ENCODE results near the gene PPP2R2C.

PPP2R2C gene

DNA sequence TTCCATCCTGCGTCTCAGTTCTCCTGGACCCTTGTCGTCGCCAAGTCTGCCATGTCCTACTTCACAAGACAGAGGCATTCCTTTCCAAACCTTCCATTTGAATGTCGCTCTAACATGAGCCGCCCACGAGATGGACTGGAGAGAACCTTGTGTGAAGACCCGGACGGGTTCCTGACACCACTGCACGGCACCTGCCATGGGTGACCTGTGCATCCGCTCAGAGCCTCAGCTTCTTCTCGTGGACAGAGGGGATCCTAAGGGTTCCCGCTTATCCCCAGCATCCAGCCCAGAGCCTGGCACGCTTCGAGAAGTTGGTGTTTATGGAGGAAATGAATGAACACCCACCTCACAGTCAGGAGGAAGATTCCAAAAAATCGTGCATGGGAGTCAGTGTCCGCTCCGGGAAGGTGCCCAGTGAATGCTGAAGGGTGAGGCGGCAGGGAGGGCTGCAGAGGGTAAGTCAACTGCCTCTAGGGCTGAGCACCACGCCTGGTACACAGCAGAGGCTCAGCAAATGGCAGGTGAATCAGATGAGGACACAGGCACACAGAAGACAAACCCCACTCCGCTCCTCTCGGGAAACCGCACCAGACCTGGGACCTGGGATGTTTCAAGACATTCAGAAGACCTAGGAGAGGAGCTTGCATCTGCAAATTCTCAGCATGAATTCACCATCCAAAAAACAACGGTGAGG is 150.2 kb downstream of the PPP2R2C start:
- Histone ChIP-seq H3K27me3 (ENCODE audit: control insufficient read depth in 1 of 2, insufficient read depth in 1 of 2, low read length in 2 of 2) (peaks cover 0 to 84% of the 10 kb centered on the region in 2 experiments), H3K9ac (ENCODE audit: low read length) (no peak overlapping the region), H3K36me3 (ENCODE audit: control insufficient read depth in 1 of 2, insufficient read depth in 2 of 2, low read depth in 1 of 2, low read length in 2 of 2) (peaks cover 0 to 4% of the 10 kb centered on the region in 2 experiments), H2AK5ac (ENCODE audit: low read length, severe bottlenecking) (no peak overlapping the region), H3K27ac (ENCODE audit: low read length, poor library complexity, severe bottlenecking) (no peak overlapping the region), H3K4me3 (ENCODE audit: insufficient read depth in 1 of 2, low read depth in 1 of 2, low read length in 2 of 2) (no peak overlapping the region), H3K18ac (ENCODE audit: low read depth in 1 of 2, low read length in 2 of 2) (no peak overlapping the region), H3K79me1 (replicated peaks; ENCODE audit: low read length, poor library complexity, severe bottlenecking) (no peaks in the 10 kb centered on the region), H3K4me1 (ENCODE audit: control insufficient read depth, insufficient read depth, low read depth, low read length) (peaks cover 39% of the 10 kb centered on the region), H2BK12ac (ENCODE audit: low read length in 2 of 2) (no peak overlapping the region), H3K4me2 (ENCODE audit: low read length, poor library complexity, severe bottlenecking) (no peak overlapping the region), H2BK120ac (ENCODE audit: low read depth, low read length) (no peak overlapping the region), H2BK5ac (ENCODE audit: low read depth, low read length, poor library complexity, severe bottlenecking) (no peak overlapping the region), H4K91ac (ENCODE audit: low read length) (no peak overlapping the region), H3K14ac (ENCODE audit: low read length in 2 of 2) (no peak overlapping the region), H2BK15ac (ENCODE audit: low read depth, poor library complexity, severe bottlenecking) (no peak overlapping the region), H4K8ac (ENCODE audit: low read length) (no peak overlapping the region), H3K23ac (ENCODE audit: low read length in 2 of 2) (no peak overlapping the region), H3K9me3 (ENCODE audit: control insufficient read depth, low read length) (peaks cover 5% of the 10 kb centered on the region), H2AFZ (ENCODE audit: low read depth, low read length) (no peak overlapping the region), H3K4ac (ENCODE audit: low read depth in 1 of 2, low read length in 2 of 2) (no peak overlapping the region)
- 89% methylated on average over 23 of the region's 23 CpGs for WGBS
- no peak for DNase-seq

DNA sequence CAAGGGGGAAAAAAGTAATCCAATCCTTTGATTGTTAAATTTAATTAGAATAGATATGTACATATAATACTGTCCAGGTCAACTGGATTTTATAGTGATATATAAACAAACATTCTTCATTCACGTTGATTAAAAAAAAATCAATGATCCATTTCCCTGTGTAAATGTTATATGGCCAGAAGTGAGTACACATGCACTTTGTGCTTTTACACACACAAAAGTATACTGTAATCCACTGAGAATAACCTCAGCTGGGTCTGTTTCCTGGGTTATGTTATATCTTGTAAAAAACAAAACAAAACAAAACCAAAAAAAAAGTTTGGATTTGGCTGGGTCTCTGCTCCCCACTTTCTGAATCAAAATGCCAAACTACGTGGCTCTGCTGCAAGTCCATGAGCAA is 151.1 kb downstream of the PPP2R2C start:
- H2BK12ac ChIP-seq (ENCODE audit: low read length in 2 of 2): no peak overlapping the region

DNA sequence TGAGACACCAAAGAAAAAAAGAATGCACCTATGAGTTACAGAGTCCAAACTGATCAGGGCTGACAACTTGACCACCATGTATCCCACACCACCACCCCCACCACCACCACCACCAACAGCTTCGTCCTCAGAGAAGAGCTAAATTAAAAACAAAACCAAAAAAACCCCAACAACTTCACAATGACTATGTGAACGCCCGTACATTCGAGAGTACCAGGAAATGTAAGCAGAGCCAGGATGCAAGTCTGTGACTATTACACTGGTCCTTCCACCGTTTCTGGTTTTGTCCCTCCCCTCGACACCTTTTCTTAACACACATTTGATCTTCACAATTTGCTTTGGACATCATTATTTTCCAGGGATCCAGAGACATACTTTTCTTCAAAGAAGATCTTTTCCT is 151.8 kb downstream of the PPP2R2C start:
- no peaks in the 10 kb centered on the region for H3K79me1 ChIP-seq (replicated peaks; ENCODE audit: low read length, poor library complexity, severe bottlenecking)
- no peak overlapping the region for H2BK15ac ChIP-seq (ENCODE audit: low read depth, poor library complexity, severe bottlenecking)
- no peak overlapping the region for H2AK5ac ChIP-seq (ENCODE audit: low read length, severe bottlenecking)
- peaks cover 5% of the 10 kb centered on the region for H3K9me3 ChIP-seq (ENCODE audit: control insufficient read depth, low read length)
- H3K4ac ChIP-seq (ENCODE audit: low read depth in 1 of 2, low read length in 2 of 2): no peak overlapping the region
- H3K4me1 ChIP-seq (ENCODE audit: control insufficient read depth, insufficient read depth, low read depth, low read length): peaks cover 36% of the 10 kb centered on the region
- no peak overlapping the region for H3K23ac ChIP-seq (ENCODE audit: low read length in 2 of 2)
- H2BK12ac ChIP-seq (ENCODE audit: low read length in 2 of 2): no peak overlapping the region
- no peak overlapping the region for H3K4me2 ChIP-seq (ENCODE audit: low read length, poor library complexity, severe bottlenecking)
- 80% methylated on average over 6 of the region's 6 CpGs for WGBS
- H2BK5ac ChIP-seq (ENCODE audit: low read depth, low read length, poor library complexity, severe bottlenecking): no peak overlapping the region
- H3K36me3 ChIP-seq (ENCODE audit: control insufficient read depth in 1 of 2, insufficient read depth in 2 of 2, low read depth in 1 of 2, low read length in 2 of 2): no peaks in the 10 kb centered on the region
- H2BK120ac ChIP-seq (ENCODE audit: low read depth, low read length): no peak overlapping the region
- no peak overlapping the region for H3K9ac ChIP-seq (ENCODE audit: low read length)
- no peak overlapping the region for H3K14ac ChIP-seq (ENCODE audit: low read length in 2 of 2)
- H4K91ac ChIP-seq (ENCODE audit: low read length): no peak overlapping the region
- H3K27ac ChIP-seq (ENCODE audit: low read length, poor library complexity, severe bottlenecking): no peak overlapping the region
- H3K4me3 ChIP-seq (ENCODE audit: insufficient read depth in 1 of 2, low read depth in 1 of 2, low read length in 2 of 2): no peak overlapping the region
- H4K8ac ChIP-seq (ENCODE audit: low read length): no peak overlapping the region
- no peak overlapping the region for H3K18ac ChIP-seq (ENCODE audit: low read depth in 1 of 2, low read length in 2 of 2)
- peaks cover 0 to 85% of the 10 kb centered on the region in 2 experiments for H3K27me3 ChIP-seq (ENCODE audit: control insufficient read depth in 1 of 2, insufficient read depth in 1 of 2, low read length in 2 of 2)
- H2AFZ ChIP-seq (ENCODE audit: low read depth, low read length): no peak overlapping the region
- no peak for DNase-seq

More for the DNA sequence above, 151.1 kb downstream of the PPP2R2C start:
- DNase-seq: no peak
- 70% methylated on average over 1 of the region's 2 CpGs for WGBS
- no peak overlapping the region for H3K9ac ChIP-seq (ENCODE audit: low read length)
- peaks cover 5% of the 10 kb centered on the region for H3K9me3 ChIP-seq (ENCODE audit: control insufficient read depth, low read length)
- no peak overlapping the region for H4K91ac ChIP-seq (ENCODE audit: low read length)
- no peak overlapping the region for H3K4me2 ChIP-seq (ENCODE audit: low read length, poor library complexity, severe bottlenecking)
- no peaks in the 10 kb centered on the region for H3K36me3 ChIP-seq (ENCODE audit: control insufficient read depth in 1 of 2, insufficient read depth in 2 of 2, low read depth in 1 of 2, low read length in 2 of 2)
- H3K14ac ChIP-seq (ENCODE audit: low read length in 2 of 2): no peak overlapping the region
- no peak overlapping the region for H2AFZ ChIP-seq (ENCODE audit: low read depth, low read length)
- no peak overlapping the region for H2BK120ac ChIP-seq (ENCODE audit: low read depth, low read length)
- no peak overlapping the region for H3K27ac ChIP-seq (ENCODE audit: low read length, poor library complexity, severe bottlenecking)
- no peak overlapping the region for H2BK5ac ChIP-seq (ENCODE audit: low read depth, low read length, poor library complexity, severe bottlenecking)
- no peak overlapping the region for H3K23ac ChIP-seq (ENCODE audit: low read length in 2 of 2)
- H3K79me1 ChIP-seq (replicated peaks; ENCODE audit: low read length, poor library complexity, severe bottlenecking): no peaks in the 10 kb centered on the region
- H3K4me1 ChIP-seq (ENCODE audit: control insufficient read depth, insufficient read depth, low read depth, low read length): peaks cover 36% of the 10 kb centered on the region
- peaks cover 0 to 87% of the 10 kb centered on the region in 2 experiments for H3K27me3 ChIP-seq (ENCODE audit: control insufficient read depth in 1 of 2, insufficient read depth in 1 of 2, low read length in 2 of 2)
- no peak overlapping the region for H2BK15ac ChIP-seq (ENCODE audit: low read depth, poor library complexity, severe bottlenecking)
- H3K18ac ChIP-seq (ENCODE audit: low read depth in 1 of 2, low read length in 2 of 2): no peak overlapping the region
- H3K4me3 ChIP-seq (ENCODE audit: insufficient read depth in 1 of 2, low read depth in 1 of 2, low read length in 2 of 2): no peak overlapping the region
- H2AK5ac ChIP-seq (ENCODE audit: low read length, severe bottlenecking): no peak overlapping the region
- no peak overlapping the region for H4K8ac ChIP-seq (ENCODE audit: low read length)
- no peak overlapping the region for H3K4ac ChIP-seq (ENCODE audit: low read depth in 1 of 2, low read length in 2 of 2)

DNA sequence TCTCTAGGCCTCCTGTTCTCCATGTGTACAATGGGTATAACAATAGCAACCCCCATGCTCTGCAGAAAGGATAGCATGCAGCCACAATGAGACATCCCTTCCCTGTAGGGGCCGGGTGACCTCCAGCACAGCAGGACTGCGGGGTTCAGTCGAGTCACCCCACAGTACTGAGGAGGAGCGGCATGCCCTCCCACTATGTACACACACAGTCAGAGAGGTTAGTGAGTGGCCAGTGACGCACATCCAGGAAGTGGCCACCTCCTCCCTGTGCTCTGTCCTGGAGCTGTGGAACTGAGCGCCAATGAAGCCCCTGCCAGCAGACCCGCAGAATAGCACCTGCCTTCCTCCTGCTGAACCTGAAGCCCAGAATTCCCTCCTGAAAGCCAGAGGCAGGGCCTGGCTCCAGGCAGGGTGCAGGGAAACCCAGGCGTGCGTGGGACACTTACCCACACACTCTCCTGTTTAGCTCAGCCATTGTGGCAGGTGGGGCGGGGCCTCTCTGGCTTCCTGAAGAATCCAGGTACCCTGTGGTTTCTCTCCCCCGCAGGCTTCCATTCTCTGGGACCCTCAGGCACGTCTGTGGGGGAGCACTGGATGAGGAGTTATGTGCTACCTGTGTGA is 152.8 kb downstream of the PPP2R2C start:
- Histone ChIP-seq H3K4me1 (ENCODE audit: control insufficient read depth, insufficient read depth, low read depth, low read length) (peaks cover 27% of the 10 kb centered on the region), H3K9me3 (ENCODE audit: control insufficient read depth, low read length) (peaks cover 5% of the 10 kb centered on the region), H2BK15ac (ENCODE audit: low read depth, poor library complexity, severe bottlenecking) (no peak overlapping the region), H3K79me1 (replicated peaks; ENCODE audit: low read length, poor library complexity, severe bottlenecking) (no peaks in the 10 kb centered on the region), H3K14ac (ENCODE audit: low read length in 2 of 2) (no peak overlapping the region), H3K9ac (ENCODE audit: low read length) (no peak overlapping the region), H3K4ac (ENCODE audit: low read depth in 1 of 2, low read length in 2 of 2) (no peak overlapping the region), H3K4me3 (ENCODE audit: insufficient read depth in 1 of 2, low read depth in 1 of 2, low read length in 2 of 2) (no peak overlapping the region), H2BK120ac (ENCODE audit: low read depth, low read length) (no peak overlapping the region), H2BK5ac (ENCODE audit: low read depth, low read length, poor library complexity, severe bottlenecking) (no peak overlapping the region), H3K23ac (ENCODE audit: low read length in 2 of 2) (no peak overlapping the region), H3K4me2 (ENCODE audit: low read length, poor library complexity, severe bottlenecking) (no peak overlapping the region), H4K8ac (ENCODE audit: low read length) (no peak overlapping the region), H4K91ac (ENCODE audit: low read length) (no peak overlapping the region), H3K36me3 (ENCODE audit: control insufficient read depth in 1 of 2, insufficient read depth in 2 of 2, low read depth in 1 of 2, low read length in 2 of 2) (no peaks in the 10 kb centered on the region), H2AK5ac (ENCODE audit: low read length, severe bottlenecking) (no peak overlapping the region), H2AFZ (ENCODE audit: low read depth, low read length) (no peak overlapping the region), H2BK12ac (ENCODE audit: low read length in 2 of 2) (no peak overlapping the region), H3K27ac (ENCODE audit: low read length, poor library complexity, severe bottlenecking) (no peak overlapping the region), H3K27me3 (ENCODE audit: control insufficient read depth in 1 of 2, insufficient read depth in 1 of 2, low read length in 2 of 2) (peaks cover 0 to 80% of the 10 kb centered on the region in 2 experiments), H3K18ac (ENCODE audit: low read depth in 1 of 2, low read length in 2 of 2) (no peak overlapping the region)
- no peak for DNase-seq
- 84% methylated on average over 12 of the region's 12 CpGs for WGBS
